Measurements from ENCODE around the gene INO80D.

DNA sequence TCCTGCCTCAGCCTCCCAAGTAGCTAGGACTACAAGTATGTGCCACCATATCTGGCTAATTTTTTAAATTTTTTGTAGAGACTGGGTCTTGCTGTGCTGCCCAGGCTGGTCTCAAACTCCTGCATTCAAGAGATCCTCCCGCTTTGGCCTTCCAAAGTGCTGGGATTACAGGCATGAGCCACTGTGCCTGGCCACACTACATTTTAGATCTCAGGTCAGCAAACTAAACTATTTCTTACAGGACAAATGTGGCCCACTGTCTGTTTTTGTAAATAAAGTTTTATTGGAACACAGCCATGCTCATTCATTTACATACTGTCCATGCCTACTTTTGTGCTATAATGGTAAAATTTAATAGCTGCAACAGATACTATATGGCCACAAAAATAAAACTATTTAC is 17.8 kb downstream of the INO80D start:
- TF ChIP-seq POLR2AphosphoS5 (IDR thresholded peaks at IDR 0.05; ENCODE audit: low read depth) (no peak), CTCF (conservative IDR thresholded peaks at IDR 0.05; ENCODE audit: low read depth in 2 of 2) (no peak), EZH2 (IDR thresholded peaks at IDR 0.05; ENCODE audit: low read depth, unreplicated experiment) (no peak), ZNF114 (CRISPR knock-in tag; IDR thresholded peaks at IDR 0.05) (no peak), ZNF331 (CRISPR knock-in tag; IDR thresholded peaks at IDR 0.05; ENCODE audit: low read depth) (no peak), CREB1 (CRISPR knock-in tag; IDR thresholded peaks at IDR 0.05; ENCODE audit: low read depth) (no peak), REST (IDR thresholded peaks at IDR 0.05; ENCODE audit: unreplicated experiment) (no peak), ZNF462 (CRISPR knock-in tag; IDR thresholded peaks at IDR 0.05) (no peak), EZH2phosphoT487 (IDR thresholded peaks at IDR 0.05; ENCODE audit: unreplicated experiment) (no peak), JUNB (IDR thresholded peaks at IDR 0.05; ENCODE audit: unreplicated experiment) (no peak), ETS1 (IDR thresholded peaks at IDR 0.05) (no peak), STAT1 (IDR thresholded peaks at IDR 0.05; ENCODE audit: unreplicated experiment) (no peak)

Measured in GM23338 (cell line).